AG09319 (cell line): ENCODE results near the gene ARIH1.
"Not testable (repeated sequence)": the region's sequence is repeated elsewhere in the genome, so short reads cannot be mapped to it uniquely, and the experiment has no call there.

ENCODE experiments used
- DNase-seq: peaks from one replicate; pipeline ENCODE4 v3.0.0-alpha.2; 2010; ENCODE audit warnings: low read depth; ENCODE audit errors: extremely low read depth
- CTCF ChIP-seq: IDR thresholded peaks from 2 replicates; pipeline ENCODE4 v1.5.1; 2011; ENCODE audit warnings: low read depth, mild to moderate bottlenecking, inconsistent platforms, low read length, moderate library complexity

The ARIH1 gene, protein sequence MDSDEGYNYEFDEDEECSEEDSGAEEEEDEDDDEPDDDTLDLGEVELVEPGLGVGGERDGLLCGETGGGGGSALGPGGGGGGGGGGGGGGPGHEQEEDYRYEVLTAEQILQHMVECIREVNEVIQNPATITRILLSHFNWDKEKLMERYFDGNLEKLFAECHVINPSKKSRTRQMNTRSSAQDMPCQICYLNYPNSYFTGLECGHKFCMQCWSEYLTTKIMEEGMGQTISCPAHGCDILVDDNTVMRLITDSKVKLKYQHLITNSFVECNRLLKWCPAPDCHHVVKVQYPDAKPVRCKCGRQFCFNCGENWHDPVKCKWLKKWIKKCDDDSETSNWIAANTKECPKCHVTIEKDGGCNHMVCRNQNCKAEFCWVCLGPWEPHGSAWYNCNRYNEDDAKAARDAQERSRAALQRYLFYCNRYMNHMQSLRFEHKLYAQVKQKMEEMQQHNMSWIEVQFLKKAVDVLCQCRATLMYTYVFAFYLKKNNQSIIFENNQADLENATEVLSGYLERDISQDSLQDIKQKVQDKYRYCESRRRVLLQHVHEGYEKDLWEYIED

GRCh38 chr15:72473614-72474465 is at the start of gene ARIH1:
Gene ARIH1 (plus strand): TSS chr15:72474330. CDS start chr15:72474640, 310 bp downstream.
- peak; percentile 92 for DNase-seq
- TF ChIP-seq CTCF, result peak; percentile 32

DNA sequence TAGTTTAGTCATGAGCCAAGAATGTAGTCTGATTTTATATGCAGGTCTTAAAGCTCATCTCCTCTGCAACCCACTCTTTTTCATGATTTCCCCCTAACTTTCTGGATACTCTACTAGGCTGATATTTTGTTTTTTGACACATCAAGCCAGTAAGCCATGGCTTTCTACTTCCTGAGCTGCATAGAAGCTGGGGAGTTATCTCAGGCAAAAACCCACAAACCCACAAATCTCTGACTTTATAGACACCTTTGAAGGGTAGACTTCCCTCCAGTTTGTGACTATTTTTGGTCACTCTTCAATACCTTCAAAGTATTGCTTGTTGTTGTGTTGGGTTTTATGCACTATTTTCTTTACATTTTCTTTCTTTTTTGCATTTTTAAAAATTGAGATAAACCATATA is 47.4 kb upstream of the ARIH1 start:
- TF ChIP-seq CTCF, result no peak
- DNase-seq, result no peak

DNA sequence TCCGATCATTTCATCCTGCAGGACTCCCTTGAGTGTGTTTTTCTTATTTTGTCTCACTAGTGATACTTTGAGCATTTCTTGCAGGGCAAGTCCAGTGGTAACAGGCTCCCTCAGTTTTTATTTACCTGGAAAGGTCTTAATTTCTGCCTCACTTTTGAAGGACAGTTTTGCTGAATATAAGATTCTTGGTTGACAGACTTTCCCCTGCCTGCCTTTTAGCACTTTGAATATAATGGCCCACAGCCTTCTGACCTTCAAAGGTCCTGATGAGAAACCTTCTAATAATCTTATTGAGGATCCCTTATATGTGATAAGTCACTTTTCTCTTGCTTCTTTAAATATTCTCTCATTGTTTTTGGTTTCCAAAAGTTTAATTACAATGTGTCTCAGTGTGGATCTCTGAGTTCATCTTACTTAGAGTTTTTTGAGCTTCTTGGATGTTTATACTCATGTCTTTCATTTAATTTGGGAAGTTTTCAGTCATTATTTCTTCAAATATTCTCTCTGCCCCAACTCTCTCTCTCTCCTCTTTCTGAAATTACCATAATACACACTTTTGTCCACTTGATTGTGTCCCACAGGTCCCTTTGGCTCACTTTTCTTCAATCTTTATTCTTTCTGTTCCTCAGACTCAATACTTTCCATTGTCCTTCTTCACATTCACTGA is 36.3 kb upstream of the ARIH1 start:
- TF ChIP-seq CTCF, result no peak
- no peak for DNase-seq

DNA sequence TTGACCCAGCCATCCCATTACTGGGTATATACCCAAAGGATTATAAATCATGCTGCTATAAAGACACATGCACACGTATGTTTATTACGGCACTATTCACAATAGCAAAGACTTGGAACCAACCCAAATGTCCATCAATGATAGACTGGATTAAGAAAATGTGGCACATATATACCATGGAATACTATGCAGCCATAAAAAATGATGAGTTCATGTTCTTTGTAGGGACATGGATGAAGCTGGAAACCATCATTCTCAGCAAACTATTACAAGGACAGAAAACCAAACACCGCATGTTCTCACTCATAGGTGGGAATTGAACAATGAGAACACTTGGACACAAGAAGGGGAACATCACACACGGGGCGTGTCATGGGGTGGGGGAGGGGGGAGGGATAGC is 31.3 kb upstream of the ARIH1 start:
- not testable (repeated sequence) for DNase-seq

DNA sequence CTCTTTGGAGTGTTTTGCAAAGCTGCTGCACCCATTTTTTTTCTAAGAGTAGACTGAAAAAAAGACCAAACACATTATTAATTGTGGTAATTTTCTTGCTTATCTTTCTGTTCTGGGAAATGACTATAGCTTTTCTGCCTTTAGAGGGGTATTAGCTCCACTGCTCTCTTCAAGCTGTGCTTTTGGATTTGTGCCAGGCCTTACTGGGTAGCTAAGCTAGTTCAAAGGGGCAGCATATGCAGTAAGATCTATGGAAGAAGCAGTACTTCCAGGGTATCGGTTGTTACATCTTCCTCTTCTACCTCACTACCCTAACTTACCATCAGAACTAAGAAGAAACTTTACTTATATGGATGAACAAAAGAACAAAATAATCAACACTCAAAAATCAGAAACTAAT is 28.7 kb upstream of the ARIH1 start:
- TF ChIP-seq CTCF, result no peak
- DNase-seq, result no peak

DNA sequence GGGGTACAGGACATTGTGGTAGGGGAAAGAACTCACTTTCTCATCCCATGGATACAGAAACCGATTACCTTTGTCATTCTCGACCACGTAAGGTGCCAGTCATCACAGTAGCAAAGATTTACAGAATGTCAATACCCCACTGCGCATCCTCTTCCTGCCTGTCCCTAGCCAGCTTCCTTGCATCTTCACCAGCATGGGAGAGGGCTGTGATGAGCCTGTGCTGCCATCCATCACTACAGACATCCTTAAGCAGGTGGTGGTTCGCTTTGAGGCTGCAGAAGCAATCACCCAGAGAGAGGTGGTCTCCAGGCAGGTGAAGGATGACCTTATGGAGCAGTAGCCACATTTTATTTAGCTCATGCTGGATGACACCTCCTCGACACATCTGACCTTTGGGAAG is 23.3 kb upstream of the ARIH1 start:
- no peak for DNase-seq

More for the DNA sequence above, 23.3 kb upstream of the ARIH1 start:
- TF ChIP-seq CTCF, result no peak
